Urothelium cell line (cell line): Measurements from ENCODE around the gene RMND5A.

Experiments
- DNase-seq: peaks from one replicate; pipeline ENCODE4 v3.0.0; 2011; ENCODE audit warnings: low spot score, mixed read lengths
- FAIRE-seq: peaks from 2 replicates; lab custom pipeline; 2011; peaks lifted over from hg19 to GRCh38; lab: Jason Lieb, UNC

Gene RMND5A

DNA sequence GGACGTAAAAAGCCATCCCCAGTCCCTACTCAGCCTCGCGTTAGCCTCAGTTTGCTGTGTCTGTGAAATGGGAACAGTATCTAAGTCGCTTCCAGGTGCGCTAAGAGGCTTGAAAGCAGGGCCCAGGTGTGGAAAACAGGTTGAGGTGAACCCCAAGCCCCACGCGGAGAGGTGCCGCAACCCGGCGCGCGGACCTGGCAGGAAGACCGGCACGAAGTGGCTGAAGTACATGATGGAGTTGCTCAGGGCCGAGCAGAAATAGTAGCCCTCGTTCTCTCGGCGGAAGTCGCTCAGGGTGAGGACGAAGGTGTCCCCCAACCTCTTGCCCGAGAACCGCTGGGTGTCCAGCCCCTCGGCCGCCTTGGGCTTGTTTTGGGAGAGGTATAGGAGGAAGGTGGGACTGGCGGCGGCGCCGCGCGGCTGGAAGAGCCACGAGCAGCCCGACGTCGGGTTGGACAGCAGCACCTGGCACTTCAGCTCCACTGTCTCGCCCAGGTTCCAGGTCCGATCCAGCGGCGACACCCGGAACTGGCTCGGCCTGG lies 70.1 kb downstream of the RMND5A start:
- FAIRE-seq (no peak), DNase-seq (no peak)

GRCh38 chr2:86790676-86791572 lies 70.8 kb downstream of the RMND5A start, which contains the start of gene CD8A:
Gene CD8A, minus strand, starts transcription at chr2:86790913. Its CDS starts 88 bp downstream, at chr2:86790825.
- no peak for FAIRE-seq
- no peak for DNase-seq

- no peak for DNase-seq
- no peak for FAIRE-seq
Observed at GRCh38 chr2:86791573-86791972, 71.5 kb downstream of the RMND5A start.

GRCh38 chr2:86793752-86794151 lies 73.7 kb downstream of the RMND5A start:
- FAIRE-seq (no peak), DNase-seq (no peak)

DNA sequence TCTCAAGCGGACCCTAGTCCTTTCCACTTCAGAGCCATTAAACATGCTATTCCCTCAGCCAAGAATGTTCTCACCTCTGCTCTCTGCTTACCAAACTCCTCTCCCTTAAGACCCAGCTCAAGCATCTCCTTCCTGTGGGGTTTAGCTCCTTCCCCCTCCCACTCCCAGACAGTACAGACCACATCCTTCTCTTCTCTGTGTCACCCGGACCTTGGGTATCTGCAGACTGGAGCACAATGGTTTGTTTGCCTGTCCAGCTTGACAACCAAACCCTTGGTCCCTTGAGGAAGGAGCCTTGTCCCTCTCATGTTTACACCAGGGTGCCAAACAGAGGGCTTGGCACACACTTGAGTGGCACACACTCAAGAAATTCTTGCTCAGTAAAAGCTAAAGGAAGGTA lies 74.8 kb downstream of the RMND5A start:
- DNase-seq (no peak), FAIRE-seq (no peak)

- FAIRE-seq (no peak), DNase-seq (no peak)
Observed at GRCh38 chr2:86800856-86801567, 80.9 kb downstream of the RMND5A start.

DNA sequence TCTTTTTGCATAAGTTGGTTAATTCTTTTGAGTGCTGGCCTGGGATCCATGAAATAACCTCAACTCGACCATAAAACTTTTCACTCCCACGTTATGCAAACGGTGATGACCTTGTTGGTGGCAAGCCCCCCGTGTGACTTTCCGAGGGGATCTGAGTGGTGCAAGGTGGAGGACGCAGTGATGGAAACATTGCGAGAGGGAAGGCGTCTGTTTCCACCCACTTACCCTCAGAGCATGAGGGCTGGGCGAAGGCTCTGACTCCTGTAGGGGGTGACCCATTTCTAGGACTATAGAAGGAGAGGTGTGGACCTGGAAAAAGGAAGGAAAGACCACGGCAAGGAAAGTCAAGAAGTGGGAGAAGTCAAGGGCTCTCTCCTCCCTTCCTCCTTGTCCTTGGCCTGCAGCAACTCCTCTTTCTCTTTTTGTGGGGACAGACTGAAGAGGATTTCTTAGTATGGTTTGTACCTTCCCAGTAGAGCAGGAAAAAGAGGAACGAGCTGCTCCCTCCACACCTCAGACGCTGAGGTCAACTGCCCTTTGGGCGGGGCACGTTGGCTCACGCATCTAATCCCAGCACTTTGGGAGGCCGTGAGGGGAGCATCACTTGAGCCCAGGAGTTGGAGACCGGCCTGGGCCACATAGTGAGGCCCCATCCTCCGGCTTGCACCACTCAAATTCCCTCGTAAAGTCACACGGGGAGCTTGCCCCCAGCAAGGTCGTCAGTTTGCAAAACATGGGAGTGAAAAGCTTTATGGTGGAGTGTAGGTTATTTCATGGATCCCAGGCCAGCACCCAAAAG lies 86.2 kb downstream of the RMND5A start:
- DNase-seq (no peak), FAIRE-seq (no peak)

- FAIRE-seq (no peak), DNase-seq (no peak)
Observed at GRCh38 chr2:86807133-86807467, 87.0 kb downstream of the RMND5A start.

DNA sequence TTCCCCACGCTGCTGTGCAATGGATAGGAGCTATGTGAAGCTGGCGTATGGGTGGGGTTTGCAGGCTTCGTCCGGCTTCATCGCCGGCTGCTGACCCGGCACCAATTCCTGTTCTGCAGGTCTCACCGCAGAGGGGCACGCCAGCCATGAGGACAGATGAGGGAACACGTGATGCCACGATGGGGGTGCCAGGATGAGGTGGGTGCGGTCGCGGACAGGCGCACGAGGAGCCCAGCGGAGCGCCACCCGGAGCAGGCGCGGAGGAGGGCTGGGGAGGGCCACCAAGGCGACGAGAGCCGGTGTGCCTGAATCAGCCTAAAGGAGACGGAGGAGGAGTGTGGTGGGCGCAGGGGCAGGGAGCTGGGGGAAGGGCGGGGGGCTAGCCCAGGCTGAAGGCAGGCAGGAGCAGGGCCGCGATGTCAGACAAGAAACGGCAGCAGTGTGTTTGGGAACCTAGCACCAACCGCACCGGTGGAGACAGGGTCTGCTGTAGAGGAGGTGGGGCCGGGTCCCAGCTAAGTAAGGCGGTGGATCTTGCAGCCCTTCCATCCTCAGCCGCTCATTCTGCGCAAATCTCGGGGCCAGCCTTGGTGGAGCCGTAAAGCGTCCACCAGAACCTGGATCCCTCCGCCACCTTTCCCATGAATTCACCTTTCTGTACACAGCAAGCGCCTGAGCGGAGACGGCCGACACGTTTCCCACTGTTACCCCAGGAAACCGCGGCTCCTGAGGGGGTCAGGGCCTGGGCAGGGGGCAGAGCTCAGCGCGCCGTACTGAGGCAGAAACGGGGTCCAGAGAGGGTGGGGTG lies 87.6 kb downstream of the RMND5A start:
- peak; percentile 23 for FAIRE-seq
- DNase-seq = peak; percentile 62

DNA sequence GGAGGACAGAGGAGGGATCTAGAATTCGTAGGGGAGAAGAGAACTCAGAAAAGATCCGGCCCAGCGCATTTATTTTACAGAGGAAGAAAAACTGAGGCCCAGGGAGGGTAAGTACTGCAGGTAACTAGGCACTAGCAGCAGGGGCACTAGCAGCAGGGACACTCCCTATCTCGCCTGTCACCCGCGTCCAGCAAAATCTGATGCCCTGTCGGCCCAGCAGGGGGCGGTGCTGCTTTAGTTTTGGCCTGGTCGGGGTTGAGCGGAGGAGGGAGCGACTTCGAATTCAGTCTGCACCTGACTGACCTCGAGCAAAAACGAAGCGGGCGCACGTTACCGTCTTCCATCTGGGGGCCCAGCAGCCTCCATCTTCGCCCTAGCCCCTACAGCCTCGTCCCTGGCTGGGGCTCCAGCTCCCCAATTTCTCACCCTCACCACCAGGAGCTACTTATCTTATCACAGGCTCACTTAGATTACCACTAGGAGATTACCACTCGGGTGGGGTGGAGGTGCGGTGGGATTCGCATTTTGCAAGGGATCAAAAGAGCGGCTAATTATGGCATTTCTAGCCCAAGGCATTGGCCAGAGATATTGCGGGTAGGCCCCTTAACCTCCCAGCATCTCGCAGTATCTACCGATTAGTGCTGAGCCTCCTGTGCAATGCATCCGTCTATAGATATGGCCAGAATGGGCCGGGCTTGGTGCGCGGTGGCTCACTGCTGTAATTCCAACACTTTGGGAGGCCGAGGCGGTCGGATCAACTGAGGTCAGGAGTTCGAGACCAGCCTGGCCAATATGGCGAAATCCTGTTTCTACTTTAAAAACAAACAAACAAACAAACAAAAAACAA lies 88.4 kb downstream of the RMND5A start:
- DNase-seq = peak; percentile 93
- peak; percentile 72 for FAIRE-seq

GRCh38 chr2:86809481-86810121 lies 89.5 kb downstream of the RMND5A start:
- FAIRE-seq (no peak), DNase-seq (no peak)

GRCh38 chr2:86815611-86816010 lies 95.5 kb downstream of the RMND5A start:
- no peak for DNase-seq
- FAIRE-seq = no peak

DNA sequence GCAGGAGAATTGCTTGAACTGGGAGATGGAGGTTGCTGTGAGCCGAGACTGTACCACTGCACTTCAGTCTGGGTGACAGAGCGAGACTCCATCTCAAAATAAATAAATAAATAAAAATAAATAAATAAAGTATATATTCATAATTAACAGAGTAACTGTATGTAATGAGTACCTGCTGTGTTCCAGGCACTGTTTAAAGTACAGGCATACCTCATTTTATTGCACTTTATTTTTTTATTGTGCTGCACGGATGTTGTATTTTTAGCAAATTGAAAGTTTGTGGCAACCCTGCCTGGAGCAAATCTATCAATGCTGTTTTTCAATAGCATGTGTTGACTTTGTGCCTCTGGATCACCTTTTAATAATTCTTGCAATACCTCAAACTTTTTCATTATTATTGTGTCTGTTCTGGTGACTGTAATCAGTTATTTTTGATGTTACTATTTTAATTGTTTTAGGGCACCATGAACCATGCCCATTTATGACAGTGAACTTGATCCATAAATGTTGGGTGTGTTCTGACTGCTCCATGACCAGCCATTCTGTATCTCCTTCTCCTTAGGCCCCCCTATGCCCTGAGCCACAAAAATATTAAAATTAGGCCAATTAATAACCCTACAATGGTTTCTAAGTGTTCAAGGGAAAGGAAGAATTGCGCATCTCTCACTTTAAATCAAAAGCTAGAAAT lies 98.2 kb downstream of the RMND5A start:
- no peak for DNase-seq
- no peak for FAIRE-seq

- no peak for FAIRE-seq
- DNase-seq = no peak
Observed at GRCh38 chr2:86818957-86819356, 98.9 kb downstream of the RMND5A start.

GRCh38 chr2:86821306-86821705 lies 101.2 kb downstream of the RMND5A start:
- no peak for DNase-seq
- FAIRE-seq = no peak

GRCh38 chr2:86821842-86822241 lies 101.8 kb downstream of the RMND5A start:
- FAIRE-seq (no peak), DNase-seq (no peak)

GRCh38 chr2:86822668-86823345 lies 102.7 kb downstream of the RMND5A start:
- DNase-seq = no peak
- no peak for FAIRE-seq
